ENCODE results near the gene ARL5B.

DNA sequence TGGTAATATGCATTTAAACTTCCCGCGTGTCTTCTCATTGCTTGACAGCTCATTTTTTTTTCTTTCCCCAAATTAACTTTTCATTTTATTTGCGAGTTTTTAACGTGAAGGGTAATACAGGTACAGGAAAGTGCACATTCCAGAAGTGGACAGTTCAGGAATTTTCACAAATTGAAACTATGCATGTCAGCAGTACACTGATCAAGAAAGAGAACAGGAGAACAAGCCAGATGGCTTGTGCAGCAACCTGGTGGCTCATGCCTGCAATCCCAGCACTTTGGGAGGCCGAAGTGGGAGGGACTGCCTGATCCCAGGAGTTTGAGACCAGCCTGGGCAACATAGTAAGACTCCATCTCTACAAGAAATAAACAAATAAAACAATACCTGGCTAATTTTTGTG is 28.5 kb downstream of the ARL5B start:
- TF ChIP-seq, protein P1, sequence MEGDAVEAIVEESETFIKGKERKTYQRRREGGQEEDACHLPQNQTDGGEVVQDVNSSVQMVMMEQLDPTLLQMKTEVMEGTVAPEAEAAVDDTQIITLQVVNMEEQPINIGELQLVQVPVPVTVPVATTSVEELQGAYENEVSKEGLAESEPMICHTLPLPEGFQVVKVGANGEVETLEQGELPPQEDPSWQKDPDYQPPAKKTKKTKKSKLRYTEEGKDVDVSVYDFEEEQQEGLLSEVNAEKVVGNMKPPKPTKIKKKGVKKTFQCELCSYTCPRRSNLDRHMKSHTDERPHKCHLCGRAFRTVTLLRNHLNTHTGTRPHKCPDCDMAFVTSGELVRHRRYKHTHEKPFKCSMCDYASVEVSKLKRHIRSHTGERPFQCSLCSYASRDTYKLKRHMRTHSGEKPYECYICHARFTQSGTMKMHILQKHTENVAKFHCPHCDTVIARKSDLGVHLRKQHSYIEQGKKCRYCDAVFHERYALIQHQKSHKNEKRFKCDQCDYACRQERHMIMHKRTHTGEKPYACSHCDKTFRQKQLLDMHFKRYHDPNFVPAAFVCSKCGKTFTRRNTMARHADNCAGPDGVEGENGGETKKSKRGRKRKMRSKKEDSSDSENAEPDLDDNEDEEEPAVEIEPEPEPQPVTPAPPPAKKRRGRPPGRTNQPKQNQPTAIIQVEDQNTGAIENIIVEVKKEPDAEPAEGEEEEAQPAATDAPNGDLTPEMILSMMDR (IDR thresholded peaks at IDR 0.05) = no peak
- TF ChIP-seq POLR2A (IDR thresholded peaks at IDR 0.05) = no peak

All from thyroid gland (tissue), 4 donors.